Ishikawa (cell line): ENCODE data around the gene KCNG2.

Experiments used
- CEBPB ChIP-seq: IDR thresholded peaks from 2 replicates; pipeline ENCODE4 v1.6.1; 2012
- CREB1 ChIP-seq: IDR thresholded peaks from 2 replicates; pipeline ENCODE4 v1.6.1; 2012; ENCODE audit warnings: low read depth
- EGR1 ChIP-seq: IDR thresholded peaks from 2 replicates; pipeline ENCODE4 v1.6.1; 2012
- EP300 ChIP-seq: IDR thresholded peaks from 2 replicates; pipeline ENCODE4 v1.6.1; 2012; ENCODE audit warnings: borderline replicate concordance
- FOXM1 ChIP-seq: IDR thresholded peaks from 2 replicates; pipeline ENCODE4 v1.6.1; 2012; ENCODE audit warnings: low read depth, borderline replicate concordance
- NFIC ChIP-seq: IDR thresholded peaks from 2 replicates; pipeline ENCODE4 v1.6.1; 2012
- RAD21 ChIP-seq: IDR thresholded peaks from 2 replicates; pipeline ENCODE4 v1.6.1; 2012; ENCODE audit warnings: low read depth
- TAF1 ChIP-seq: IDR thresholded peaks from 2 replicates; pipeline ENCODE4 v1.6.1; 2012; ENCODE audit warnings: low read depth, mild to moderate bottlenecking
- TCF12 ChIP-seq: IDR thresholded peaks from 2 replicates; pipeline ENCODE4 v1.6.1; 2012; ENCODE audit warnings: low read depth
- TEAD4 ChIP-seq: IDR thresholded peaks from 2 replicates; pipeline ENCODE4 v1.6.1; 2012
- YY1 ChIP-seq: IDR thresholded peaks from 2 replicates; pipeline ENCODE4 v1.6.1; 2012; ENCODE audit warnings: low read depth
- ZBTB7A ChIP-seq: IDR thresholded peaks from 2 replicates; pipeline ENCODE4 v1.6.1; 2012; ENCODE audit warnings: low read depth
- TF ChIP-seq, protein P1 (sequence below): IDR thresholded peaks from 2 replicates; pipeline ENCODE4 v1.6.1; 2012
- TF ChIP-seq, protein P2 (sequence below): IDR thresholded peaks from 2 replicates; pipeline ENCODE4 v1.6.1; 2012; ENCODE audit warnings: low read depth, mild to moderate bottlenecking
- TF ChIP-seq, protein P3 (sequence below): IDR thresholded peaks from 2 replicates; pipeline ENCODE4 v1.6.1; 2012

Gene KCNG2

GRCh38 chr18:79803611-79804051 lies 5.9 kb downstream of the KCNG2 start:
- no peak for TF ChIP-seq EGR1
- TF ChIP-seq CEBPB, result no peak
- TF ChIP-seq CREB1, result no peak
- no peak for TF ChIP-seq TCF12
- no peak for TF ChIP-seq FOXM1
- TF ChIP-seq ZBTB7A, result no peak
- TF ChIP-seq, protein P1, sequence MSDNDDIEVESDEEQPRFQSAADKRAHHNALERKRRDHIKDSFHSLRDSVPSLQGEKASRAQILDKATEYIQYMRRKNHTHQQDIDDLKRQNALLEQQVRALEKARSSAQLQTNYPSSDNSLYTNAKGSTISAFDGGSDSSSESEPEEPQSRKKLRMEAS, result no peak
- no peak for TF ChIP-seq YY1
- no peak for TF ChIP-seq TEAD4
- no peak for TF ChIP-seq RAD21
- TF ChIP-seq, protein P2, sequence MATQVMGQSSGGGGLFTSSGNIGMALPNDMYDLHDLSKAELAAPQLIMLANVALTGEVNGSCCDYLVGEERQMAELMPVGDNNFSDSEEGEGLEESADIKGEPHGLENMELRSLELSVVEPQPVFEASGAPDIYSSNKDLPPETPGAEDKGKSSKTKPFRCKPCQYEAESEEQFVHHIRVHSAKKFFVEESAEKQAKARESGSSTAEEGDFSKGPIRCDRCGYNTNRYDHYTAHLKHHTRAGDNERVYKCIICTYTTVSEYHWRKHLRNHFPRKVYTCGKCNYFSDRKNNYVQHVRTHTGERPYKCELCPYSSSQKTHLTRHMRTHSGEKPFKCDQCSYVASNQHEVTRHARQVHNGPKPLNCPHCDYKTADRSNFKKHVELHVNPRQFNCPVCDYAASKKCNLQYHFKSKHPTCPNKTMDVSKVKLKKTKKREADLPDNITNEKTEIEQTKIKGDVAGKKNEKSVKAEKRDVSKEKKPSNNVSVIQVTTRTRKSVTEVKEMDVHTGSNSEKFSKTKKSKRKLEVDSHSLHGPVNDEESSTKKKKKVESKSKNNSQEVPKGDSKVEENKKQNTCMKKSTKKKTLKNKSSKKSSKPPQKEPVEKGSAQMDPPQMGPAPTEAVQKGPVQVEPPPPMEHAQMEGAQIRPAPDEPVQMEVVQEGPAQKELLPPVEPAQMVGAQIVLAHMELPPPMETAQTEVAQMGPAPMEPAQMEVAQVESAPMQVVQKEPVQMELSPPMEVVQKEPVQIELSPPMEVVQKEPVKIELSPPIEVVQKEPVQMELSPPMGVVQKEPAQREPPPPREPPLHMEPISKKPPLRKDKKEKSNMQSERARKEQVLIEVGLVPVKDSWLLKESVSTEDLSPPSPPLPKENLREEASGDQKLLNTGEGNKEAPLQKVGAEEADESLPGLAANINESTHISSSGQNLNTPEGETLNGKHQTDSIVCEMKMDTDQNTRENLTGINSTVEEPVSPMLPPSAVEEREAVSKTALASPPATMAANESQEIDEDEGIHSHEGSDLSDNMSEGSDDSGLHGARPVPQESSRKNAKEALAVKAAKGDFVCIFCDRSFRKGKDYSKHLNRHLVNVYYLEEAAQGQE, result no peak
- TF ChIP-seq EP300, result no peak
- no peak for TF ChIP-seq TAF1
- TF ChIP-seq NFIC, result no peak
- TF ChIP-seq, protein P3, sequence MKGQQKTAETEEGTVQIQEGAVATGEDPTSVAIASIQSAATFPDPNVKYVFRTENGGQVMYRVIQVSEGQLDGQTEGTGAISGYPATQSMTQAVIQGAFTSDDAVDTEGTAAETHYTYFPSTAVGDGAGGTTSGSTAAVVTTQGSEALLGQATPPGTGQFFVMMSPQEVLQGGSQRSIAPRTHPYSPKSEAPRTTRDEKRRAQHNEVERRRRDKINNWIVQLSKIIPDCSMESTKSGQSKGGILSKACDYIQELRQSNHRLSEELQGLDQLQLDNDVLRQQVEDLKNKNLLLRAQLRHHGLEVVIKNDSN, result no peak

GRCh38 chr18:79804130-79804787 lies 6.5 kb downstream of the KCNG2 start:
- TF ChIP-seq TCF12 (no peak), EP300 (no peak), NFIC (no peak)

- no peak for TF ChIP-seq FOXM1
- no peak for TF ChIP-seq ZBTB7A
- no peak for TF ChIP-seq TCF12
- TF ChIP-seq CEBPB, result no peak
- TF ChIP-seq RAD21, result no peak
- no peak for TF ChIP-seq NFIC
- TF ChIP-seq TEAD4, result no peak
- TF ChIP-seq YY1, result no peak
- TF ChIP-seq EP300, result no peak
- TF ChIP-seq, protein P1, result no peak
- TF ChIP-seq, protein P3, result no peak
- TF ChIP-seq, protein P2, result no peak
- TF ChIP-seq CREB1, result no peak
- TF ChIP-seq TAF1, result no peak
These were observed 7.6 kb downstream of the KCNG2 start for GRCh38 chr18:79805211-79805887.

GRCh38 chr18:79805926-79806487 lies 8.3 kb downstream of the KCNG2 start:
- TF ChIP-seq EP300, result no peak
- no peak for TF ChIP-seq TEAD4
- no peak for TF ChIP-seq ZBTB7A
- TF ChIP-seq NFIC, result no peak
- no peak for TF ChIP-seq RAD21
- TF ChIP-seq CEBPB, result no peak

DNA sequence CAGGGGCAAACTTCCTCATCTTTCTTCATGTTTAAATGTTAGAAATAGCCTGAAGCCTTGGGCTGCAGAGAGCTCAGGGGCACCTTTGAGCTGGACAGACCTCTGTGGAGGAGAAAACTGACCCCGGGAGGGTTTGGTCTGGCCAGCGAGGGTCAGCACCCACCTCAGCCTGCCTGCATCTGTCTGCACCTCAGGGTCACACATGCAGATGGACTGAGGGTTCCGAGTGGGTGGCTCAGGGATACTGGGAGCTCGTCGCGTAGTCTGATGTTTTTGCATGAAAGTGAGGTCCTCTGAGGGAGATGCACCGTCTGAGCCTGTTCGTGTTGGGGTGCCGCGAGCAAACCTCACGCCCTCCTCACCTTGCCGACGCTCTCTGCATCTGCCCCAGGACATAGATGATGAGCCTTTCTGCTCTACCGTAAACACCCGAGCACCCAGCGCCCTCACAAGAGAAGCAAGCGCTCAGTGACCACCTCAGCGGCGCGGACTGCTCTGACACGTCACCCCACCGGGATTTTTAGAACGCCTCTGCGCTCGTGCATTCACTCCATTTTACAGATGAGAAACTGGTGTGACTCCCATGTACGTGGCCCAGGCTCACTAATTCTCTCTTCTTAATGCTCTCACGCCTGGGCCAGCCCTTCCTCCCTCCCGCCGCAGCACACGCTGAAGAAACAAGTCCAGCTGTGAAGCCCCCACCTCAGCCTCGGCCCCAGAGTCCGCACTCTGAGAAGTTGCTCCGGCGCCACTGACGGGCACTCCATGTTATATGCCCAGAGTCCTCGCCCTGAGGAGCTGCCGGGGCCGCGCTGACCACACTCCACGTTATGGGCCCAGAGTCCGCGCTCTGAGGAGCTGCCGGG lies 9.5 kb downstream of the KCNG2 start:
- no peak for TF ChIP-seq TCF12
